Suppressor macrophage treated with lipopolysaccharide for 4 hours (primary cell): Measurements from ENCODE around the gene KDM2B.
"Not testable (repeated sequence)": the region's sequence is repeated elsewhere in the genome, so short reads cannot be mapped to it uniquely, and the experiment has no call there.

Experiments used
- DNase-seq: peaks from one replicate; pipeline ENCODE4 v3.0.0-alpha.2; 2020

KDM2B gene

DNA sequence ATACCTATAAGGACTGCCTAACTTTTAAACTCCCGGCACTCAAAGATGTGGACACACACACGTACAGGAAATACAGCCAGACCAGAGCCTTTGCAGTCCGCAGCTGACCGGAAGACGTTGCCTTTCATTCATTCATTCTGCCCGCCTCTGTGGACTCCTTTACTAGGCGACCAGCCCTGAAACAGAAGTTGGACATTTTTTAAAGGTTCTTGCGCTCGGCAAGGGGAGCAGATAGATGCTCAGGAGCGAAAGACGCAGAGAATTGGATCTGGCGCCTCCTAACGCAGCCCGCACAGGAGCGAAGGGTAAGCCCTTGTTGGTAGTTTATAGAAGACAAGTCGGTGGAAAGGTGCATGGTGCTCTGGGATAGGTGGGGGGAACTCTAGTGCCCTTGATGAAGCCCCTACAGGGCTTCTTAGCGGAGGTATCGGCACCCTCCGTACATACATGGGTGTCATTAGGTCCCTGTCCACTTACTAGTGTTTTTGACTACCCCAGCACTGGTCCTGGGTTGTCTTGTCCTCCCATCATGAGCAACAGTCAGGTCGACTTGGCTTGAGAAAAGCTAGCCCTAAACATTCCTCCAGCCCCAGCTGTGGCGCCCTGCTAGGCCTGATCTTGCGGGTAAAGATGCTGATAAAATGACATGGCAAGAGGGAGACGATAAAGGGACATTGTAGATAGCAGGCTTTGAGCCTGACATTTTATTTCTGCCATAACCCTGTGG, at the start of gene KDM2B:
Gene KDM2B, minus strand, starts transcription at position 65 of the 727 bp plus-strand sequence. CDS start 112 bp downstream, outside the sequence.
- DNase-seq, result peak; percentile 59

DNA sequence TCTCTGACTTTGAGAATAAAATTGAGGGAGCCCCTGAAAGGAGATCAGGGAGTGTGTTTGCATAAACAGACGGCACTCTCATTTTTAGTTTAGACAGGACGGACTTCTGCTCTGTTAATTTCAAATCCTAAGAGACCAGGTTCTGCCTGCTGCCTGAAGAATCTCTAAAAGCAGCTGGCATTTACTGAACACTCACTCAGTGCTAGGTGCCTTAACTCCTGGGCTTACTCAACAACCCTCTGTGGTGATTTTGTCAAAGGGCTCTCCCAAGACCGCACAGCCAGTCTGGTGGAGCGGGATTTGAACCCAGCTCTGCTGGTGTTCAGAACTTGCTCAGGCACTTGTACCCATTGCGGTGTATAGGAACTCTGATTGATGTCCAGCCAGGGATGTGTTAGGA, 47.7 kb upstream of the KDM2B start:
- no peak for DNase-seq

DNA sequence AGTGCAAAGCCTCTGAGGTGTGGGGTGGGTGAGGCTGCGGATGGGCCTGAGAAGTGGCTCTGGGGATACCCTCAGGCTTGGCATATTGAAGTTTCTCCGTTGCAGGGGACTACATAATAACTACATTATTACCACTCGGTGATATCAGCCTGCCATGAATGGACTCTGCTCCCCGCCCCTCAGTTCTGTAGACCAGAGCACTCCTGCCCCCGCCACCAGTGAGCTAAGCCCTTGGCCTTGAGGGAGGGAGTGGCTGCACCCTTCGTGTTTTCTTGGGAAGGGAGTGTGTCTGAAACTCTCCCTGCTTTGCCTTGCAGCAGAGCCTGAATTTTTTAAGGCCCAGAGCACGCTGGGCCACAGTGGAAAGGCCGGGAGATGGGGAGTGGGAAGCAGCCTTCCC, 47.2 kb upstream of the KDM2B start:
- DNase-seq, result peak; percentile 44

DNA sequence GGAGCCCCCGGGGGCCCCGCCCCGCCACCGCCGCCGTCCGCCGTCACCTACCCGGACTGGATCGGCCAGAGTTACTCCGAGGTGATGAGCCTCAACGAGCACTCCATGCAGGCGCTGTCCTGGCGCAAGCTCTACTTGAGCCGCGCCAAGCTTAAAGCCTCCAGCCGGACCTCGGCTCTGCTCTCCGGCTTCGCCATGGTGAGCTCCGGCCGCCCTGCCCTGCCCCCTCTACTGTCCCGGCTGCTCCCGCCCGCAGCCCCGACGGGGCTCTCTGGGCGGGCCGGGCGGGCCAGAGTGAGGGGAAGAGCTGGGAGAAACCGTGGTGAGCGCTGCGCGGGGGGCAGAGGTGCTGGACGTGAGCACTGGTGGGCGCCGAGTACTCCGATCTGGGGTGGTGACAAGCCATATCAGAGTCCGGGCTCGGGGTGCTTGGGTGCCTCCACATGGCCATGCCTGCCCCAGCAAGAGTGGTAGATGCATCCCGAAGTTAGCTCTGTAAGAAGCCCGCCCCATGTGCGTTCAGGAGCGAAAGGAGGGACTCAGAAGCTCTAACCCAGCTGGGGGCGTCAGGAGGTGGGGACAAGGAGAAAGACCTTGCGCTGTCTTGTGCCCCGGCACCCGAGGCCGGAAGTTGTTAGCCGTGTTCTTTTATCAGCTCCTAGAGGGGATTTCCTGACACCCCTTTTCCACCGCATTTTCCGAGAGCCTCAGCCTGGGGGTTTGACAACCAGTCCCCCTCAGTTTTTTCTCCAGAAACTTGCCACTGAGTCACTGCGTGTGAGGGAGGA, 46.2 kb upstream of the KDM2B start:
- DNase-seq, result peak; percentile 55

DNA sequence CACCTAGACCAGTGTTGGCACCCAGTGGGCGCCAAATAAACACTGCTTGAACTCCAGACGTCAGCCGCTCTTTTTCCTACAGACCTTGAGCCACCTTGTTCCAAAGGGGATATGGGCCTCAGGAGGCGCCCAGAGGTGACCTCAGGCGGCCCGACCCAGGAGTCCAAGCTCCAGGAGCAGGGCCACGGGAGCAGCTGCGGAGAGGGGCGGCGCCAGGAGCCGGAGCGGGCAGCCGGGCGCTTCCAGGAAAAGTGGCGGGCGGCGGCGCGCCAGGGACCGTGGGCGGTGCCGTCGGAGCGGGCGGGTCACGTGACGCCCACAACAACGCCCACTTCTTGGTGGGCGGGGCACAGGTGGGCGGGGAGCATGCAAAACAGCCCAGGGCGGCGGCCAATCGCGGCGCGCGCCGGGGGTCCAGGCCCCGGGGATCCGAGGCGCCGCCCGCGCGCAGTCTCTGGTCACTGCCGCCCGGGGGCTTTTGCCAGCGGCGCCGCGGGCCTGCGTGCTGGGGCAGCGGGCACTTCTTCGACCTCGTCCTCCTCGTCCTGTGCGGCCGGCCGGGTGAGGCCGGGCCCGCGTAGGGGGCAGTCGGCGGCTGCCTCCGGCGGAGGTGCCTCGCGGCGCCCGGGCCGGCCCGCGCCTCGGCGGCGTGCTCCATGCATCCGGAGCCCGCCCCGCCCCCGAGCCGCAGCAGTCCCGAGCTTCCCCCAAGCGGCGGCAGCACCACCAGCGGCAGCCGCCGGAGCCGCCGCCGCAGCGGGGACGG, 45.4 kb upstream of the KDM2B start, which contains the start of gene ORAI1:
Gene ORAI1, plus strand, starts transcription at position 444 of the 766 bp plus-strand sequence.
- DNase-seq, result peak; percentile 94

DNA sequence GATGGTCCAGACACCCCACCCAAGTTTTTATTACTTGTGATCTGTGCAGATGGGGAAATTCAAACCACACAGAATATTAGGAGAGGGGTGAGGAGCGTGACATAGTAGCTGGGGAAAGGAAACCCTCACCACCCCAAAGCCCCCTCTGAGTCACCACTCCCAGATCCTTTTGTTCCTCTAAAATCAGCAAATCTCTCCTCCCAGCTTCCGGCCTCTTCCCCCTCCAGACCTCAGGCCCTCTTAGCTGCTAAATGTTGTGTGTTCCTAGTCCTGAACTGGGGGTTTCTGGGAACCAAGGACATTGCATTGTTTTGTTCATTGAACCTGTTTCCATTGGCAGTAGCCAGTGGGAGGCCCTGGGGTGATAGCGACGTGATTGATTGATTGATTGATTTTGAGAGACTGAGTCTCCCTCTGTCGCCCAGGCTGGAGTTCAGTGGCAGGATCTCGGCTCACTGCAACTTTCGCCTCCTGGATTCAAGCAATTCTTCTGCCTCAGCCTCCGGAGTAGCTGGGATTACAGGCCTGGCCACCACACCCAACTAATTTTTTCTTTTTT, 39.6 kb upstream of the KDM2B start:
- peak; percentile 55 for DNase-seq

DNA sequence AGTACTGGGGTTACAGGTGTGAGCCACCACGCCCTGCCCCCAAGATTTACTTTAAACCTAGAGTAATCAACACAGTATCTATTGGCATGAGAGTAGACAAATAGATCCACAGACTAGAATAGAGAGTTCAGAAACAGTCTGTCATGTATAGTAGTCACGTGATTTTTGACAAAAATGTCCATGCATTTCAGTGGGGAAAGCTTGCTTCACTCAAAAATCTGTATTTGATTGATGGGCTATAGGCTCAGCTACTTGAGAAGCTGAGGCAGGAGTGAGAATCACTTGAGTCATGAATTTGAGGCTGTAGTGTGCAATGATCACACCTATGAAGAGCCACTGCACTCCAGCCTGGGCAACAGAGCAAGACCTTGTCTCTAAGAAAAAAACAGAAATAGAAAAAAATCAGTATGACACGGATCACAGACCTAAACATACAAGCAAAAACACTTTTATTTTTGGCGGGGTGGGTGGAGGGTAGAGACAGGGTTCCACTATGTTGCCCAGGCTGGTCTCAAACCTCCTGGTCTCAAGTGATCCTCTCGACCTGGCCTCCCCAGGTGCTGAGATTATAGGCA, 37.9 kb upstream of the KDM2B start:
- no peak for DNase-seq

DNA sequence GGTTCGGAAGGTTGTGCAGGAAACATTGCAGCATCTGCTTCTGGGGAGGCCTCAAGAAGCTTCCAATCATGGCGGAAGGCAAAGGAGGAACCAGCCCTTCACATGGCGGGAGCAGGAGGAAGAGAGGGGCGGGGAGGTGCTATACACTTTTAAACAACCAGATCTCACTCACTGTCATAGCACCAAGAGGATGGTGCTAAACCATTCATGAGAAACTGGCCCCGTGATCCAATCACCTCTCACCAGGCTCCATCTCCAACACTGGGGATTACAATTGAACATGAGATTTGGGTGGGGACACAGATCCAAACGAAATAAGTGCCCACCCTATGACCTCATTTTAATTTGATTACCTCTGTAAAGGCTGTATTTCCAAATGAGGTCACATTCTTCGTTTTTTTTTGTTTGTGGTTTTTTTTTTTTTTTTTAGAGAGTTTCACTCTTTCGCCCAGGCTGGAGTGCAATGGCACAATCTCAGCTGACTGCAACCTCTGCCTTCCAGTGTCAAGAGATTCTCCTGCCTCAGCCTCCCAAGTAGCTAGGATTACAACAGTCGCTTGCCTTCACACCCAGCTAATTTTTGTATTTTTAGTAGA, 34.1 kb upstream of the KDM2B start:
- DNase-seq, result no peak

DNA sequence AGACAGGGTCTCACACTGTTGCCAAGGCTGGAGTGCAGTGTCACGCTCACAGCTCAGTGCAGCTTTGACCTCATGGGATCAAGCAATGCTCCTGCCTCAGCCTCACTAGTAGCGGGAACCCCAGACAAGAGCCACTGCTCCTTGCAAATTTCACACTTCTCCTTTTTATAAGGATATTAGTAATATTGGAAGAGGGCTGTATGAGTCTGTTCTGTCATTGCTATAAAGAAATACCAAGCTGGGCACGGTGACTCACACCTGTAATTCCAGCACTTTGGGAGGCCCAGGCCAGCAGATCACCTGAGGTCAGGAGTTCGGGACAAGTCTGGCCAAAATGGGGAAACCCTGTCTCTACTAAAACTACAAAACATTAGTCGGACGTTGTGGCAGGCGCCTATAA, 32.6 kb upstream of the KDM2B start:
- peak; percentile 80 for DNase-seq

DNA sequence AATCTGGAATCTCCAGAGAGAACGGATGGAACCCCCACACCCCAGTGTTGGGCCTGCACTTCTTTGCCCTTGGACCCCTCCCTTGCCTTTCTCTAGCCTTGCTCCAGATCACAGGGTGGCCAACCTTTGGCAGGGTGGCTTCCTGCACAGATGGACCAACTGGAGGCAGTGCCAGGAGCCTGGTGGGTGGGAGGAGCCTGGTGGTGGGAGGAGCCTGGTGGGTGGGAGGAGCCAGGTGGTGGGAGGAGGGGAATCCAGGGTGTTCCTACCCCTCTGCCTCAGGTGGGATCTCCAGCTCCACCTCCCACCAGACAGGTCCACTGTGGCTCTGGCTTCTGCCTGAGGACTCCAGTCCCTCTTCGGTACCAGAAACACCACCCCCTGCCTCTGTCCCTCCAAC, 30.5 kb upstream of the KDM2B start:
- DNase-seq, result no peak

DNA sequence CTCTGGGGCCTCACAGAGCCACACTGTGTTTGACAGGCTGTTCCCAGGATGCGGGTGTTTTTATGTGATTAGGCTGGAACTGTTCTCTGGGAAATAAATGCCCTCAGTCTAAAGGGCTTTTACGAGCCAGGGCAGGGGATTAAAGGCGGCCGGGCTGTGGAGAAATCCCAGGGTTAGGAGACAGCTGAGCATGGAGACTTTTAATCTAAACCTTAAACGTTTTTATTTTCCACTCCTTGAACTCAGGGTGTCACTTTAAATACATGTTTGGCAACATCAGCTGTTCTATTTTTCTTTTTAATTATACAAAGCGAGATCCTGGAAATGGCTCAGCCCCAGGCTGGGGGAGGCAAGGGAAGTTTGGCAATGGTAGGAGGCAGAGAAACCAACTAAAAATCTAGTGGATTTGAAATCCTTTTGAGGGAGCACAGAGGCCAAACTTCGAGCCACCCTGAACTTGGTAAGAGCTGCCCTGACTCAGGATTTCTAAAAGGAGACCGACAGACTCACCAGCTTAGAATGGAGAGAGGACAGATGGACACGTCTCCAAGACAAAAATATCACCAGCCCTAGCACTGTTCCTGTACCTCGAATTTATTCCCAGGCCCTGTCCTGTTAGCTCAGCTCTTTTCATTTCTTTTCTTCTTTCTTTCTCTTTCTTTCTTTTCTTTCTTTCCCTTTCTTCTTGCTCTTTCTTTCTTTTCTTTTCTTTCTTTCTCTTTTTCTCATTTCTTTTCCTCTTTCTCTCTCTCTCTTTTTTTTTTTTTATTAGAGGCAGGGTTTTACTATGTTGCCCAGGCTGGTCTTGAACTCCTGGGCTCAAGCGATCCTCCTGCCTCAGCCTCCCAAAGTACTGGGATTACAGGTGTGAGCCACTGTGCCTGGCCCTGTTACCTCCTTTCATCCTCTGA, 29.7 kb upstream of the KDM2B start:
- DNase-seq, result no peak

DNA sequence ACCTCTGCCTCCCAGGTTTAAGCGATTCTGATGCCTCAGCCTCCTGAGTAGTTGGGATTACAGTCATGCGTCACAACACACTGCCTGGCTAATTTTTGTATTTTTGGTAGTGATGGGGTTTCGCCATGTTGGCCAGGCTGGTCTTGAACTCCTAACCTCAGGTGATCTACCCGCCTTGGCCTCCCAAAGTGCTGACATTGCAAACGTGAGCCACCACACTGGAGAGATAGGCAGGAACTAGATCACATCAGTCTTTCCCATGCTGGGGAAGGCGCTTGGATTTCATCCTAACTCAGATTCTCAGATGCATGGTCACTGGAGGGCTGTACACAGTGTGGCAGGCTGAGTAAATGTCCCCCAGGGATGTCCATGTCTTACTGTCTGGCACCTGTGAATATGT, 27.5 kb upstream of the KDM2B start:
- DNase-seq, result no peak

DNA sequence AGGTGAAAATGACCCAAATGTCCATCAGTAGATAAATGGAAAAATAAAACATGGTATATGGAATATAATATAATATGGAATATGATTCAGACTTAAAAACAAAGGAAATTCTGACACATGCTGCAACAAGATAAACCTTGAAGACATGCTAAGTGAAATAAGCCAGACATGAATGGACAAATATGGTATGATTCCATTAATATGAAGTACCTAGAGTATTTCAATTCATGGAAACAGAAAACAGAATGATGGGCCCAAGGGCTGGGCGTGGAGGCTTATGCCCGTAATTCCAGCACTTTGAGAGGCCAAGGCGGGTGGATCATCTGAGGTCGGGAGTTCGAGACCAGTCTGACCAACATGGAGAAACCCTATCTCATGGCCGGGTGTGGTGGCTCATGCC, 22.8 kb upstream of the KDM2B start:
- DNase-seq, result no peak

DNA sequence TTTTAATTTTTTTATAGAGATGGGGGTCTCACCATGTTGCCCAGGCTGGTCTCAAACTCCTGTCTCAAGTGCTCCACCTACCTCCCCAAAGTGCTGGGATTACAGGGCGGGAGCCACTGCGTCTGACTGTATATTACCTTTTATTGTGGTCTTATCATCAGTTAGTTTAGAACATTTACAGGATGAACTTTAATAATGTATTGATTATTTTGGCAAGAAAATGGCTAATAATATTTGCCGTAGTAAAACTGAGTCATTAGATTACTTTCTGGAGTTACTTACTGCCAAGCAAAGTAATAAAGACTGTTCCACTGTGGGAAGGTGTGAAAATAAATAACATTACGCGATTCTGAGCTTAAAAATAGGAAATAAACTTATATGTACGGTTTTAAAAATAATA, 21.9 kb upstream of the KDM2B start:
- no peak for DNase-seq

DNA sequence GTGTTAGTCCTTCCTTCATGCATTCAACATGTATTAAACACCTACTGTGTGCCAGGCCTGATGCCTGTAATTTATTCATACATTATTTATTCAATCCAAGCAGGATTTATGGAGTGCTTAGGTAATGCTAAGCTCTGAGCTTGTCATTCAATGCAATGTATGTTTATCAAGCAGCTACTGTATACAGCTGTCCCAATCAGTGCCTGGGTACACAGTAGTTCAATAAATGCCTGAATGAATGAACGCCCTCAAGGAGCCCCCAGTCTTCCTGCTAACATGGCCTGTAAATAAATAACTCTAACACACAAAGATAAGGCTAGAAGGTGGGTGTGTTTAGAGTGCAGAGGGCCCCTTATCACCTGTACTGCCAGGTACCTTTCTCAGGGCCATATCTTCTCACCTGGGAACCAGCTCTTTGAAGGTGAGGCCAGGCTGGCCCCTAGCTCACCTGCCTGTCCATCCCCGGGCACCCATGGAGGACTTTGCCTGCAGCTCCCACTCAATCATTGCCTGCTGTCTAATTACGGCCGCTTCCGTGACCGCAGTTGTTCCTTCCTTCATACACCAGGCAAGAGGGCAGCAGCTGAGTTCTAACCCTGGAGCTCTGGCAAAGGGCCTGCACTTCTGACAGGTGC, 20.0 kb upstream of the KDM2B start:
- no peak for DNase-seq

DNA sequence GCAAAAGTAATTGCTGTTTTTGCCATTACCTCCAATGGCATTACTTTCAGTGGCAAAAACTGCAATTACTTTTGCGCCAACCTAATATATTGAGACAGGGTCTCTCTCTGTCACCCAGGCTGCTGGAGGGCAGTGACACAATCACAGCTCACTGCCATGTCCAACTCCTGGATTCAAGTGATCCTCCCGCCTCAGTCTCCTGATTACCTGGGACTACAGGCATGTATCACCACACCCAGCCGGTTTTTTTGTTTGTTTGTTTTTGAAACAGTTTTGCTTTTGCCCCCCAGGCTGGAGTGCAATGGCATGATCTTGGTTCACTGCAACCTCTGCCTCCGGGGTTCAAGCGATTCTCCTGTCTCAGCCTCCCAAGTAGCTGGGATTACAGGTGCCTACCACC, 15.7 kb upstream of the KDM2B start:
- DNase-seq, result no peak

DNA sequence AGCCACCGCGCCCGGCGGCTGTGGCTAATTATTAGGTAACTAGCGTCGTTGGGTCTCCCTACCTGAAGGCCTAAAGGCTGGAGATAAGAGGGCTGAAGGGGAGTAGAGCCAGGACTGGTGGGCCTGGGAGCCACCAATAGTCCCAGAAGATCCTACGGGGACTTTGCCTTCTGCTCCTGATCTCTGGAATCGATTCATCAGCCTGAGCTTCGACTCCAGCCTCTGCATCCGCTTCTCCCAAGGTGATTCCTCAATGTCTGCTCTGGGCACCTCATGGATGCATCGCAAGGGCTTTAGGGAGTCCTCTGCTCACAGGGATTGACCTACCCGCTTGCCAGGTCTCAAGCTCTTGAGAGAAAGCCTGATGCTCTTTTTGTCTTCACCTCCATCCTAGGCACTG, 14.7 kb upstream of the KDM2B start:
- DNase-seq, result no peak

DNA sequence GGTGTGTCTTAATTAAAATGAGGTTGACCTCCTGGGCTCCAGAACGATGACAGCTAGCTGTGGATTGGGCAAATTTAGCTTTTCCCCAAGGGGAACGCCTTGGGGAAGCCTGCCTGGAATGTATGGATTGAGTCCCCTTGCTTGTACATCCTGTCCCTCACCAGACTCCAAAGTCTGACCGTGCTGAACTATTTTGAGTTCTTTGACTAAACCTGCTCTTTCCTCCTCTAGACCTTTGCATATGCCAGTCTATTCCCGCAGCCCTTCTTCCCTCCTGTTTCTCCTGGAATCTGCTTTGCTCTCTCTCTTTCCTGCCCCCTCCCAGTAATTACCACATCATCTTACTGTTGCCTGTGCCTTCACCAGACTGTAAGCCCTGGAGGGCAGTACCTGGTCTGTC, 11.5 kb upstream of the KDM2B start:
- DNase-seq, result no peak

DNA sequence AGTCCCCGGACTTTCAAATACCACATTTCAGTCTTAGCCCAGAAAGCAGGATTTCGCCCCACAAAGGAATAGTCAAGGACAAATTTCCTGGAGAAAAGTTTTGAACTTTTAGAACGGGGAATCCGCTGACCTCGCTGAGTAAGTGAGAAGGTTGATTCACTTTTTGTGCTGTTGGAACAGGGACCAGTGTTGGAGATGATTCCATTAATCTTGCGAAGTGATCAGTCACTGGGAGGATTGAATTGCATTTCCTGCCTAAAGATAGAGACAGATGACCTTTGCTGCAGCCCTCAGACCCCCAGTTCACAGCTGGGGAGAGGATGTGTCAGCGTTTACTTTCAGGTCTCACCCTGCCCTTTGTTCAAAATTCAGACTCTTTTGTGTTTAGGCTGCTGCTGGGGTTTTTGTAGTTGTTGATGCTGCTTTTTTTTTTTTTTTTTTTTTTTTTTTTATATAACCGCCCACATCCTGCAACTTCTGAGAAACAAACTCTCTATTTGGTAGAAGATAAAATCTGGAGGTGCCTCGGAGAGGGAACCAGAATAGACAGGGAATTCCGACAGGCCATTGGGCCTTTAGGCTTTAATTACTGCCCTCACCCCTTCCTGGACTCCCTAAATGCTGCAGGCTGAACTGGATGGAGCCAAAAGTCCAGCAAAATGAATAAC, 9.8 kb upstream of the KDM2B start:
- DNase-seq, result peak; percentile 69

DNA sequence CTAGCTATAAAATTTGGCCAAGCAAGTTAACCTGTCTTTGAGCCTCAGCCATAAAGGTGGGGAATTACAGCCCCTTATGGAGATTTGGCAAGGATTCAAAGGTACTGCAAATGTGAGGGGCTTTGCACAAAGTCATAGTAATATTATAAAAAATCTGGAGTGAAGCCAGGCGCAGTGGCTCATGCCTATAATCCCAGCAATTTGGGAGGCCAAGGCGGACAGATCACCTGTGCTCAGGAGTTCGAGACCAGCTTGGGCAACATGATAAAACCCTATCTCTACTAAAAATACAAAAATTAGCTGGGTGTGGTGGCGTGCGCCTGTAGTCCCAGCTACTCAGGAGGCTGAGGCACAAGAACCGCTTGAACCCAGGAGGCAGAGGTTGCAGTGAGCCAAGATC, 4.1 kb upstream of the KDM2B start:
- not testable (repeated sequence) for DNase-seq
